ENCODE data around the gene HAUS3.
"Not testable (repeated sequence)": the region's sequence is repeated elsewhere in the genome, so short reads cannot be mapped to it uniquely, and the experiment has no call there.

HAUS3 gene

GRCh38 chr4:2245787-2246275, 3.9 kb upstream of the HAUS3 start:
- Histone ChIP-seq H3K9ac (ENCODE audit: low read depth, low read length) (no peak overlapping the region), H3K4me1 (ENCODE audit: control insufficient read depth, insufficient read depth, low read length) (peaks cover 14% of the 10 kb centered on the region), H3K4me2 (ENCODE audit: low read length) (no peak overlapping the region), H3K4me3 (ENCODE audit: low read length) (no peak overlapping the region), H3K36me3 (ENCODE audit: insufficient read depth, low read length) (peaks cover 33% of the 10 kb centered on the region), H3K9me3 (replicated peaks; ENCODE audit: low read length) (no peaks in the 10 kb centered on the region), H3K27me3 (ENCODE audit: control insufficient read depth, insufficient read depth, low read length) (no peaks in the 10 kb centered on the region)

GRCh38 chr4:2245057-2245786, 3.3 kb upstream of the HAUS3 start:
- H3K4me1 ChIP-seq (ENCODE audit: control insufficient read depth, insufficient read depth, low read length) = peaks cover 20% of the 10 kb centered on the region
- H3K9ac ChIP-seq (ENCODE audit: low read depth, low read length) = no peak overlapping the region
- no peak overlapping the region for H3K4me3 ChIP-seq (ENCODE audit: low read length)
- H3K9me3 ChIP-seq (replicated peaks; ENCODE audit: low read length) = no peaks in the 10 kb centered on the region
- H3K36me3 ChIP-seq (ENCODE audit: insufficient read depth, low read length) = peaks cover 27% of the 10 kb centered on the region
- H3K27me3 ChIP-seq (ENCODE audit: control insufficient read depth, insufficient read depth, low read length) = no peaks in the 10 kb centered on the region
- no peak overlapping the region for H3K4me2 ChIP-seq (ENCODE audit: low read length)

DNA sequence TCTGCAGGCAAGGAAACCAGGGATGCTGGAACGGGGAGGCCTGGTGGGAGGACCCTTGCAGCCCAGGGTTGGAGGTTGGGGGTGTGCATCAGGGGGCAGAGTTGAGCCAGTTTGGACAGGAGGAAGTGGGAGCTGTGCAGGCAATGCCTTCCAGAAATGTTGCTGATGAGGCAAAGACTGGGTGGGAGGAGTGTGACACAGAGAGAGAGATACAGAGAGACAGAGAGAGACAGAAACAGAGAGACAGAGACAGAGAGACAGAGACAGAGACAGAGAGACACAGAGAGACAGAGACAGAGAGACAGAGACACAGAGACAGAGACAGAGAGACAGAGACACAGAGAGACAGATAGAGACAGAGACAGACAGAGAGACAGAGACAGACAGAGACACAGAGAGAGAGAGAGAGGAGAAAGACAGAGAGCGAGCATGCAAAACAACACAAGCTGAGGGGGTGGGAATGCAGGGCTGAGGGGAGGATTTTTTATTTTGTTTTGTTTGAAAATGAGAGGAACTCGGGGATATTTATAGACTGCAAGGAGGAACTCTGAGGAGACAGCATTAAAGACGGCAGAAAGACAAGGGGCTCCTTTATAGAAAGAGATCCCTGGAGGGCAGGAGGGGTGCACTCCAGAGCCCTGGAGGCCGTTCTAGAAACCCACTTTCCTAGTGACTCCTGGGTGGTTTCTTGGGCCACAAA, 1.9 kb upstream of the HAUS3 start:
- peaks cover 30% of the 10 kb centered on the region for H3K4me1 ChIP-seq (ENCODE audit: control insufficient read depth, insufficient read depth, low read length)
- H3K4me3 ChIP-seq (ENCODE audit: low read length) = no peak overlapping the region
- peak overlapping the region; percentile 15 for H3K4me2 ChIP-seq (ENCODE audit: low read length)

GRCh38 chr4:2241003-2241402, 918 bp downstream of the HAUS3 start:
- peaks cover 38% of the 10 kb centered on the region for H3K4me1 ChIP-seq (ENCODE audit: control insufficient read depth, insufficient read depth, low read length)
- peak overlapping the region; percentile 92 for H3K9ac ChIP-seq (ENCODE audit: low read depth, low read length)
- H3K4me2 ChIP-seq (ENCODE audit: low read length) = peak overlapping the region; percentile 89
- no peaks in the 10 kb centered on the region for H3K9me3 ChIP-seq (replicated peaks; ENCODE audit: low read length)
- peaks cover 17% of the 10 kb centered on the region for H3K36me3 ChIP-seq (ENCODE audit: insufficient read depth, low read length)
- H3K4me3 ChIP-seq (ENCODE audit: low read length) = peak overlapping the region; percentile 97
- no peaks in the 10 kb centered on the region for H3K27me3 ChIP-seq (ENCODE audit: control insufficient read depth, insufficient read depth, low read length)

More for the DNA sequence above, 1.9 kb upstream of the HAUS3 start:
- Histone ChIP-seq H3K36me3 (ENCODE audit: insufficient read depth, low read length) (peaks cover 20% of the 10 kb centered on the region), H3K27me3 (ENCODE audit: control insufficient read depth, insufficient read depth, low read length) (no peaks in the 10 kb centered on the region), H3K9ac (ENCODE audit: low read depth, low read length) (no peak overlapping the region), H3K9me3 (replicated peaks; ENCODE audit: low read length) (no peaks in the 10 kb centered on the region)

GRCh38 chr4:2236944-2237666, 4.8 kb downstream of the HAUS3 start:
- Histone ChIP-seq H3K36me3 (ENCODE audit: insufficient read depth, low read length) (peaks cover 31% of the 10 kb centered on the region), H3K9me3 (replicated peaks; ENCODE audit: low read length) (no peaks in the 10 kb centered on the region), H3K27me3 (ENCODE audit: control insufficient read depth, insufficient read depth, low read length) (no peaks in the 10 kb centered on the region), H3K4me2 (ENCODE audit: low read length) (no peak overlapping the region), H3K4me1 (ENCODE audit: control insufficient read depth, insufficient read depth, low read length) (peaks cover 25% of the 10 kb centered on the region), H3K9ac (ENCODE audit: low read depth, low read length) (no peak overlapping the region), H3K4me3 (ENCODE audit: low read length) (no peak overlapping the region)

GRCh38 chr4:2231082-2231481, 10.8 kb downstream of the HAUS3 start:
- Histone ChIP-seq H3K4me3 (ENCODE audit: low read length) (no peak overlapping the region), H3K9me3 (replicated peaks; ENCODE audit: low read length) (no peaks in the 10 kb centered on the region), H3K9ac (ENCODE audit: low read depth, low read length) (no peak overlapping the region), H3K36me3 (ENCODE audit: insufficient read depth, low read length) (peaks cover 20% of the 10 kb centered on the region), H3K4me2 (ENCODE audit: low read length) (no peak overlapping the region), H3K27me3 (ENCODE audit: control insufficient read depth, insufficient read depth, low read length) (no peaks in the 10 kb centered on the region), H3K4me1 (ENCODE audit: control insufficient read depth, insufficient read depth, low read length) (no peaks in the 10 kb centered on the region)

DNA sequence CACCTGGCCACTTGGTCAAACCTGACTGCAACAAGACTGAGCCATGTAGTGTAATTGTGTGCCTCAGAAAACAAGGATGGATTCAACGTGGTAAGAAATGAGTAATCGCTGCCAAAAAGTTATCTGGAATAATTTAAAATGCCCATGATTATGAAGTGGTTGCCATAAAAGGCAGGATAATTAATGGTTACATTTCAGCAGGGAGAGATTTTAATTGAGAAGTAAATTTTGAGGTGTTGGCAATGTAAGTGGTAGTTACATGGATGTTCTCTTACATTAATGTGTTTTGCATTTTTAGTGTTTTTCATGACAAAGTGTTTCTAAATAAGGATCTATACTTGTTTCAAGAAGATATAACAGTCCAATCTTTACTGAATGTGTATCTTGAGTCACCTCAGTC, 15.7 kb downstream of the HAUS3 start:
- Histone ChIP-seq H3K27me3 (ENCODE audit: control insufficient read depth, insufficient read depth, low read length) (no peaks in the 10 kb centered on the region), H3K4me1 (ENCODE audit: control insufficient read depth, insufficient read depth, low read length) (no peaks in the 10 kb centered on the region), H3K36me3 (ENCODE audit: insufficient read depth, low read length) (peaks cover 23% of the 10 kb centered on the region), H3K9me3 (replicated peaks; ENCODE audit: low read length) (no peaks in the 10 kb centered on the region), H3K9ac (ENCODE audit: low read depth, low read length) (no peak overlapping the region), H3K4me3 (ENCODE audit: low read length) (no peak overlapping the region), H3K4me2 (ENCODE audit: low read length) (no peak overlapping the region)

DNA sequence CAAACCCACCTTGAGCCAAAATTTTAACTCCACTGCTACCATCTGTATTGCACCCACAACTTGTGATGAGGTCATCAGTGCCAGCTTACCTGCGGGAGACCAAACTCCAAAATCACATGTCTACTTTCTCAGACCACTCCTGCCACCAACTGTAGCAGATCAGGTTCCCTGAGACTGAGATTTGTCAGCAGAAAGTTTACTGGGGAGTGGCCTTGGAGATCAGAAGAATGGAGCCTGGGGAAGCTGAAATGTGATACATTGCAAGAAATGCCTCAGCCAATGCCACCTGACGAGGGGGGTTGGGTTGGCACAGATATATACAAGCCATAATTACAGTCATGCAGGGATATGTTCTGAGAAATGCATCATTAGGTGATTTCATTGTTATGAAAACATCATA, 19.1 kb downstream of the HAUS3 start:
- Histone ChIP-seq H3K27me3 (ENCODE audit: control insufficient read depth, insufficient read depth, low read length) (no peaks in the 10 kb centered on the region), H3K9ac (ENCODE audit: low read depth, low read length) (no peak overlapping the region), H3K9me3 (replicated peaks; ENCODE audit: low read length) (no peaks in the 10 kb centered on the region), H3K36me3 (ENCODE audit: insufficient read depth, low read length) (peaks cover 23% of the 10 kb centered on the region), H3K4me2 (ENCODE audit: low read length) (no peak overlapping the region), H3K4me3 (ENCODE audit: low read length) (no peak overlapping the region), H3K4me1 (ENCODE audit: control insufficient read depth, insufficient read depth, low read length) (peaks cover 3% of the 10 kb centered on the region)

DNA sequence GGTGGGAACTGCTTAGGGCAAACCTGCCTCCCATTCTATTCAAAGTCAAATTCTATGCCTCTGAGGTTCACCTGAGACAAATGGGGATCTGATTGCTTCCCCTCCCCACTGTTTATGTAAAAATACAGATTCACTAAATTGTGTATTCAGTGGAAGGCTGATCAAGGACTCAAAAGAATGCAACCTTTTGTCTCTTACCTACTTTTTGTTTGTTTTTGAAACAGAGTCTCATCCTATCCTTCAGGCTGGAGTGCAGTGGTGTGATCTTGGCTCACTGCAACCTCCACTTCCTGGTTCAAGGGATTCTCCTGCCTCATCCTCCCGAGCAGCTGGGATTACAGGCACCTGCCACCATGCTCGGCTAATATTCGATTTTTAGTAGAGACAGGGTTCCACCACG, 20.5 kb downstream of the HAUS3 start:
- not testable (repeated sequence) for H3K27me3 ChIP-seq (ENCODE audit: control insufficient read depth, insufficient read depth, low read length); H3K9ac ChIP-seq (ENCODE audit: low read depth, low read length); H3K4me2 ChIP-seq (ENCODE audit: low read length); H3K4me1 ChIP-seq (ENCODE audit: control insufficient read depth, insufficient read depth, low read length); H3K4me3 ChIP-seq (ENCODE audit: low read length); H3K9me3 ChIP-seq (replicated peaks; ENCODE audit: low read length)
- peaks cover 19% of the 10 kb centered on the region for H3K36me3 ChIP-seq (ENCODE audit: insufficient read depth, low read length)

DNA sequence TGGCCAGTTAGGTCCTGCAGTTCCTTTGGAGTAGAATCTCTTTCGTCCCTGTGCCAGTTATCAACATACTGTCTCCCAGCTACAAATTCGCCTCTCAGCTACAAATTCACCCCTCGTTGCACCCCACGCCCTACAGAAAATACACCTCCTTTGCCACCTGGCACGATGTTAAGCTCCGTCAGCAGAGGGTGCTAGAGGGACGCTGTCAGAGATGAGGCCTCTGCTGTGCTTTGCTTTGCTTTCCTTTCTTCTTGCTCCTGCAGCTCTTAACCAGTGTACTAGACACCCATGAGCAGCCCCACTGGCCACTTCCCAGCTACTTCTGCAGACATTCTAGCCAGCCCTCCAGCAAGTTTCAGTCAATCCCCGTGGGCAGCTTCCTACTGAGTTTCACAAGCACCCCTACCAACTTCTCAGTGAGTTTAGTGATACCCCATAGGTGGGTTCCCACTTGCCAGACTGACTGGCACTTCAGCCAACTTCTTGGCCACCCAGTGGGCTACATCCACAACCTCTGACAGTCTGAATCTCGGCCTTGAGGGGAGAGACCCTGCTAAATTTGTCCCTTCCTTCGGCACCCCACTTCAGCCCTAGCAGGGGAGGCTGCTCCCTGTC, 21.8 kb downstream of the HAUS3 start:
- Histone ChIP-seq H3K9ac (ENCODE audit: low read depth, low read length) (no peak overlapping the region), H3K4me2 (ENCODE audit: low read length) (no peak overlapping the region), H3K4me3 (ENCODE audit: low read length) (no peak overlapping the region), H3K9me3 (replicated peaks; ENCODE audit: low read length) (no peaks in the 10 kb centered on the region), H3K27me3 (ENCODE audit: control insufficient read depth, insufficient read depth, low read length) (no peaks in the 10 kb centered on the region), H3K36me3 (ENCODE audit: insufficient read depth, low read length) (peaks cover 14% of the 10 kb centered on the region), H3K4me1 (ENCODE audit: control insufficient read depth, insufficient read depth, low read length) (peaks cover 3% of the 10 kb centered on the region)

DNA sequence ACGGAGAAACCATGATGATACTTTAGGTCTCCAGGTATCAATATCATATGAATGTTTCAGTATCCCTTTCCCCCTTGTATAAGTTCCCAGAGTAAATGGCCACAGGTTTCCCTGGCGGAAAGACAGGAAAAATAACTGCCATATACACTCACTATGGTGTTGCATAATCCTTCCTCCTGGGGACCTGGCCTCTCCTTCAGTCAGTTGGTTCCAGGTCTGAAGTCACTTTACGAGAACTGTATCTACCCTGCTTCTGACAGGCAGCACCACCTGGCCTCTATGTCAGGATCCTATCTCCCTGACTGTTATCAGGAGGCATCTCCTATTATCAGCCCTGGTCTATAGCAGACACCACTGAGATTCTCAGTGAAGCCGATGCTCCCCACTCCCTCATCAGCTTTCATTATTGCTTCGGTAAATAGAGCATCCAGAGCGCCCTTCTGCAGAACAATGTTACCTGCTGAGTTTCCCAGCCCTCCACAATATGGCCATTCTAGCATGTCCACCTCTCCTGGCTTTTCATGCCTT, 22.6 kb downstream of the HAUS3 start:
- Histone ChIP-seq H3K4me2 (ENCODE audit: low read length) (no peak overlapping the region), H3K9me3 (replicated peaks; ENCODE audit: low read length) (no peaks in the 10 kb centered on the region), H3K27me3 (ENCODE audit: control insufficient read depth, insufficient read depth, low read length) (no peaks in the 10 kb centered on the region), H3K4me3 (ENCODE audit: low read length) (no peak overlapping the region), H3K36me3 (ENCODE audit: insufficient read depth, low read length) (peaks cover 14% of the 10 kb centered on the region), H3K9ac (ENCODE audit: low read depth, low read length) (no peak overlapping the region), H3K4me1 (ENCODE audit: control insufficient read depth, insufficient read depth, low read length) (peaks cover 3% of the 10 kb centered on the region)

All from skeletal muscle satellite cell (primary cell).